Stimulated activated CD4-positive, alpha-beta T cell treated with anti-CD3 and anti-CD28 coated beads, Interleukin-1b, Interleukin-23, amount 100 ng/mL, for 48 hours (primary cell): Measurements from ENCODE around the gene SLC17A7.

Experiments
- DNase-seq: peaks from one replicate; pipeline ENCODE4 v3.0.0-alpha.2; 2020

Gene SLC17A7

GRCh38 chr19:49443366-49444099, 2.2 kb upstream of the SLC17A7 start:
- DNase-seq = peak; percentile 93

DNA sequence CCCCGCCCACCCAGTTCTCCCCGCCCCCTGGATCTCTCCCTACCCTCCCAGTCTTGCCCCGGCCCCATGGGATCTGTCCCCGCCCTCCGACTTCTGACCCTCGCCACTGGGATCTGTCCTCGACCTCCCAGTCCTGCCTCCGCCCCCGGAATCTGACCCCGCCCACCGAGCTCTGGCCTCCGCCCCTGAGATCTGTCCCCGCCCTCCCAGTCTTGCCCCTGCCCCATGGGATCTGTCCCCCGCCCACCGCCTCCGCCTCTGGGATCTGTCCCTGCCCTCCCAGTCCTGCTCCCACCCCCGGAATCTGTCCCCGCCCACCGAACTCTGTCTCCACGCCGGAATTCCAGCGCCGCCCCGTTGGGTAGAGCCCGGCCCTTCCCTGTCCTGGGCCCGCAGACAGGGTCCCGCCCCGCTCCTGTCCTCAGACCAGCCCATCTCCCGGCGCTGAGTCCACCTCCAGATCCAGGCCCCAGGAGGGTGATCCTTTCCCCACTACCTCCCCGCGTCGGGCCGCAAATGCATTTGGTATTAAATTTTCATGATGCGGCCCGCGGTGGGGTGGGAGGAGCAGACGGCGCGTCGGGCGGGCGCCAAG, 1.5 kb upstream of the SLC17A7 start:
- peak; percentile 69 for DNase-seq

DNA sequence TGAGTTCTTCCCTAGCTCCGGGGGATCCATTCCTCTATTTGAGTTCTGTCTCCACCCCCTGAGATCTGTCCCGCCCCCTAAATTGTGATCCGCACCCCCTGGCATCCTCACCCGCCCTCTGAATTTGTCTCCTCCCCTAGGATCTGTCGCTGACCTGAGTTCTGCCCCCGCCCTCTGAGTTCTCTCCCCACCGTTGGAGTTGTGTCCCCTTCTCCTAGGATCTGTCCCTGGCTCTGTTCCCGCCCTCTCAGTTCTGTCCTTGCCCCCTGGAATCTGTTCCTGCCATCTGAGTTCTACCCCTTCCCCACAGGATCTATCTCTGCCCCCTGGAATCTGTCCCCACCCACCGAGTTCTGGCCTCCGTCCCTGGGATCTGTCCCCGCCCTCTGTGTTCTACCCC, 1.0 kb upstream of the SLC17A7 start:
- peak; percentile 28 for DNase-seq

GRCh38 chr19:49441960-49442350, 628 bp upstream of the SLC17A7 start:
- DNase-seq = no peak

DNA sequence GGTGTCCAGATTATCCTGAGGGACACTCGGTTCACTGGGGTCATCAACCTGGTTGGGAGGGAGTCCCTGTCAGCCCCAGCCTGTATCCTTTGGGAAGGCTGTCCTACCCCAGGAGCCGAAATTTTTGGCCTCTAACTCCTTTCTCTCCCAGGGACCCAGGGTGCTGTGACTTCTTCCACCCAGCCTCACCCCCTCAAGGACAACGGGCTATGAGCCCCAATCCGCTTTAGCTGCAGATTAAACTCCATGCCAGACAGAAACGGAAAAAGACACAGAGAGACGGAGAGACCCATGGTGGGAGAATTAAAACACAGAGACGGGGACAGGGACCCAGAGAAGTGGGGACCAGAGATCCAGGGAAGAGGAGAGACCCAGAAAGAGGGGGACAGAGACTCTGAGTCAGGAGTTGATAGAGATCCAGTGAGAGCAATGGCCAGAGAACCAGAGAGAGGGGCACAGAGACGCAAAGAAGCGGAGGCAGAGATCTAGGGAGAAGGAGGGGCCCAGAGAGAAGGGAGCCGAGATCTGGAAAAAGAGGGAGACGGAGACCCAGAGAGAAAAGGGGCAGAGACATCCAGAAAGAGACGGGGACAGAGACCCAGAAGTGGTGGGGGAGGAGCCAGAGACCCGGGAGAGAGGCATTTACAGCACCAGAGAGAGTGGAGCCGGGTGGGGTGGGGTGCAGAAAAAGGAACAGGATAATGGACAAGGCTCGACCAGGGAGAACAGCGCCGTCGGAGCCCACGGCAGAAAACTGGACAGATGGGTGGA, 703 bp downstream of the SLC17A7 start:
- no peak for DNase-seq

DNA sequence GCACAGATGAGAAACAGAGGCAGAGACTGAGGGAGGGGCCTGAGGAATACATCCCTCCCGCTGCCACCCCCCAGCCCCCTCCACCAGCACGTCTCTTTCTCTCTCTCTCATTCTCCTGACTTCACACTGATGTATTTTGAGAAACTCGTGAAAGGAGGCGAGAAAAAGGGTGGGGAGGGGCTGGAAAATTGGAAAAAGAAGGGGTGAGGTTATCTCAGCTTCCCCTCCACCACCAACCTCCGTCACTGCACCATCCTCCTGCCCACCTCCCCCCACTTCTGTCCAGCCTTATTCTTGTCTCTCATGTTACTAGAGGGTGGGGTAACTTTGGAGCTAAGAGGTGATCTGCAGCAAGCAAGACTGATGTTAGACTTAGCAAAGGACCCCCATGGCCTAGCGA, 1.5 kb downstream of the SLC17A7 start:
- no peak for DNase-seq

- no peak for DNase-seq
Observed at GRCh38 chr19:49438261-49438660, 3.1 kb downstream of the SLC17A7 start.

- DNase-seq = no peak
Observed at GRCh38 chr19:49437231-49437630, 4.1 kb downstream of the SLC17A7 start.

DNA sequence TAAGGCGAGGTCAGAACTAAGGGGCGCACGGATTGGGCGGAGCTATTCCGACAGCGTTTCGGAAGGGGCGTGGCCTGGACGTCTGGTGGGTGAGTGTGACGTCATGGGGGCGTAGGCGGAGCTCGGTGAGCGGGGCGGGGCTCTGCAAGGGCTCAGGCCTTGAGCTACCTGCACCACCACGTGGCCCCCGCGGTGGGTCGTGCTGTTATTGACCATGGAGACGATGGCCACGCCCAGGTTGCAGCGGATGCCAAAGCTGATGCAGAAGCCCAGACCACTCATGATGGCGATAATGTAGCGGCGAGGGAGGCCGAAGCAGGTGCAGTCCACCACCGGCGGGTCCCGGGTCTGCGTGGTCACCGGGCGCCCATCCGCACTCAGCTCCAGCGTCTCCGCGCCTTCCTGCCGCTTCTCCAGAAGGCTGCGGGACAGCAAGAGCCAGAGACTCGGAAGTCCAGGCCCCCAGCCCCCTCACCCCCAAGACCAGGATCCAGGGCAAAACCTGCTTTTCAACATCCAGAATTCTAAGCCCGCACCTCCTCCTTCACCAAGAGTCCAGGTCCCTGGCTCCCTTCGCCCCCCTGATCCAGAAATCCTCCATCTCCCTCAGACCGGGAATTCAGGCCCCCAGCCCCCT, 4.8 kb downstream of the SLC17A7 start:
- peak; percentile 76 for DNase-seq

DNA sequence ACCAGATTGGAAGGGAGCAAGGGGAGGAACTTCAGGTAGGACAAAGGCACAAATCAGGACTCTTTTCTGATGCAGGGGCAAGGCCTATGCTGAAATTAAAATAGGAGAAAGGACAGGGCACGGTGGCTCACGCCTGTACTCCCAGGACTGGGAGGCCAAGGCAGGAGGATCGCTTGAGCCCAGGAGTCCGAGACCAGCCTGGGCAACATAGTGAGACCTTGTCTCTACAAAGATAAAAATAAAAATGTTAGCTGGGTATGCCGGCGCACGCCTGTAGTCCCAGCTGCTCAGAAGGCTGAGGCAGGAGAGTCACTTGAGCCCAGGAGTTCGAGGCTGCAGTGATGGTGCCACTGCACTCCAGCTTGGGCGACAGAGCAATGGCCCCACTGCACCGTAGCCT, 5.7 kb downstream of the SLC17A7 start:
- no peak for DNase-seq

- no peak for DNase-seq
Observed at GRCh38 chr19:49434907-49435583, 6.3 kb downstream of the SLC17A7 start.

- DNase-seq = no peak
Observed at GRCh38 chr19:49433240-49433901, 8.0 kb downstream of the SLC17A7 start.

DNA sequence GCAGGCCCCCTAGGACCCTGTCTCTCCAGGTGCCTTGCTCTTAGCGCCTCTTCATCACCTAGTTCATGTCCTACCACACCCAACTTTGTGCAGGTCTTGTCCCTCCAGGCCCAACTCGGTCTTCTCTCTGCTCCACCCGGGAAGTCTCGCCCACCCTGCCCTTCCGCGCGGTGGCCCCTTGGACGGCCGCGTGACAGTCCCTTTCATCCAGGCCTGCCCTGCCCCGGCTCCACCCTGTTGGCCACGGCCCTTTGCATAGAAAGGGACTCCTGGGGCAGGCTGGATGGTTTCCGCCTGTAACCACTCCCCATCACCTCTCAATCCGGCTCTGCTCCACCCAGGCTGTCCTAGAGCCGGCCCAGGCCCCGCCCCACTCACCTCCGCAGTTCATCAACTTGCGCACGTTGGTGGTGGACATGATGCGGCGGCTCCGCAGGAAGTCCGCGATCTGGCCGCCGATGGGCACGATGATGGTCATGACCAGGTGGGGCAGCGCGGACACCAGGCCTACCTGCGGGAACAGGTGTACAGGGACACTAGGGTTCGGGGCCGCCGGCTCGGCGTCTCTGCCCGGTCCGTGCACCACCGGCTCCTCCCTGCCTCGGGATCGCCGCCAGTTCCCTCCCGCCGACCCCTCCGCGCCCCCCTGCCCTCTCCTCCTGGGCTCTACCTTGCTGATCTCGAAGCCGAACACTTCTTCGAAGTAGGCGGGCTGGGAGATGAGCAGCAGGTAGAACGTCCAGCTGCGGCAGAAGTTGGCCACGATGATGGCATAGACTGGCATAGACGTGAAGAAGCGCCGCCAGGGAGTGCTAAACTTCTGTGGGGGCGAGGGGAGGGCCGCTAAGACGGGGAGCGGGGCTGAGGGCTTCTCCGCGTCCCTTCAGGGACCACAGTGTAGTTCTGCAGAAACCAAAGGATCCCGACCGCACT, 8.9 kb downstream of the SLC17A7 start:
- DNase-seq = peak; percentile 35

DNA sequence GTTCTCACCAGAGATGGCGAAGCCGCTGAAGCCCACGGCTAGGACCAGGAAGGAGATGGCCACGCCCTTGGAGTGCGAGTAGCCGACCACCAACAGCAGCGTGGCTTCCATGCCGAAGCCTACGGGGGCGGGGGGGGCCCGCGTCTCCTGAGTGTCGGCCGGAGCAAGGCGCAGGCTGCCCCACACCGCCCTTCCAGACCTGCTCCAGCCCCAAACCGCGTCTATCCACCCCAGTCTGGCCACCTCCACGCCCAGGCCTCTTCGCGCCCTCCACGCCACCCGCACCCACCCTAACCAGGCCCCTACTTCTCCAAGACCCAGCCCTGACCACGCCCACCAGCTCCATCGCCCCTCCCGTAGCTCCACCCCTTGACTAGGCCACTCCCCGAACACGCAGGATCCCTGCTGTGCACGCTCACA, 10.0 kb downstream of the SLC17A7 start:
- DNase-seq = peak; percentile 39

DNA sequence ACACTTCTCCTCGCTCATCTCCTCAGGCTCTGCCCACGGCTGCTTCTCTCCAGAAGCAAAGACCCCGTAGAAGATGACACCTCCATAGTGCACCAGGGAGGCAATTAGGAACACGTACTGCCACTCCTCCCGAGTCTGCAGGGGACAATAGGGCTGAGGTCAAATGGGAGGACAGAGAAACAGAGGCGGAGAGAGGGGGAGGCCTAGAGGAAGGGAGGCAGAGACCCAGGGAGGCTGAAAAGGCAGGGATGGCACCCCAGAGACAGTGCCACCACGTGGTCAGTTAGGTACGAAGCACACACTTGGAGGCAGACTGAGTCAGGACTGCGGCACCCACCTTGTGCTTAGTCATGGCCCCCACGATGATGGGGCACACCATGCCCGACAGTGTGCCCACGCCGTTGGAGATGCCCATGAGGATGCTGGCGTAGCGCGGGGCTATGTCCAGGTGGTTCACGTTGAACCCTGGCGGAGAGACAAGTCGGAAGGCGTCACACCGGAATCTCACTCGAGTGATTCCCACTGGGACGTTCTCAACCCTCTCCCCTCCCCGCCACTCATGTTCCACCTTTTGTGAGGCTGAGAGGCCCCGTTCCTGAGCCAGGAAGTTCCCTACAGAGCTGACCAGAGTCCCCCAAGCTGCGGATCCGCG, 10.5 kb downstream of the SLC17A7 start:
- DNase-seq = peak; percentile 55

DNA sequence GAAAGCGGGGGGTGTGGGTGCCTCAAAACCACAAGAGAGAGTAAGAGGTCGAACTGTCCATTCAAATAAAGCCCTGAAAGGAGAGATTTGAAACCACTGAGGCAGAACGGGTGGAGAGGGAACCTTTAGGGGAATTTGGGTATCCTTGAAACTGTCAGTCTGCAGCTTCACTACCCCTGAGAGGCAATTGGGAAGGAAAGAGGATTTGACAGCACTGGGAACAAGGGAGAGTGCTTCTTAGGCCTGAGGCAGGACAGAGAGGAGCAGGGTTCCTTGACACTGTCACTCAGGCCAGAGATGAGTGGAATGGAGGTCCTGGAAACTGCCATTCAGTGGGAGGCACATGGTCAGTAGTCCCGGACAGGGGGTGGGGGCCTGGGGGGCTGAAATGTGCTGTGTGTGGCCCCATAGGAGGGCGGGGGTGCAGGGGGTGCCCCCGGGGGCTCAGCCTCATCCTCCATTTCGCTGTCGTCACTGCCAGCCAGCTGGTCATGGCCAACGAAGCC, 11.1 kb downstream of the SLC17A7 start:
- no peak for DNase-seq

DNA sequence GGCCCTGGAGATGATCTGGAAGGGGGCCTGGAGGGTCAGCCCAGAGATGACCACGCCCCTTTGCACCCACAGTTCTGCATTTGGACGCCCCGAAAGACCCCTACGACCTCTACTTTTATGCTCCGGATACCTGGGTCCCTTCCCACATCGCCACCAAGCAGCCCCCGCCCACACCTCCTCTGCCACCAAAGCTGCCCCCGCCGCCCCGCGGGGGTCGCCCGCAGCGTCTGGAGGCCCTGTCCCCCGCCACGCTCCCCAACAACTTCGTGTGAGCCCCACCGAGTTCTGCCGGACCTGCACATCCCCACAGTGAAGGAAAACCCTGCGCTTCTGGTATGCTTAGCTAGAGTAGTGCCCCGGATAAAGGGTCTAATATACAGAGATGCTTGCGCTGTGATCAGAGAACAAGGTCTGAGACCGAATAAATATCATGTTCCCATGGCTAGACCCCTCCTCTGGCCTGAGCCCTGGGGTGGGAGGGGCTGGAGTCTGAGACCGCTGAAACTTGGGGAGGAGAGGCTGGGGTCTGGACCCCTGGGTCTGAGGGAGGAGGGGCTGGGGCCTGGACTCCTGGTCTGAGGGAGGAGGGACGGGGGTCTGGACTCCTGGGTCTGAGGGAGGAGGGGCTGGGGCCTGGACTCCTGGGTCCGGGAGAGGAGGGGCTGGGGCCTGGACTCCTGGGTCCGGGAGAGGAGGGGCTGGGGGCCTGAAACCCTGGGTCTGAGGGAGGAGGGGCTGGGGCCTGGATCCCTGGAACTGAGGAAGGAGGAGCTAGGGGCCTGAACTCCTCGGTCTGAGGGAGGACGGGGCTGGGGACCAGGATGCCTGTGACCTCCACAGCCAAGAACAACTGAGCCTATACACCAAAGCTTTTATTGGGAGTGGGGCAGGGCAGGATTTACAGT, 12.5 kb downstream of the SLC17A7 start:
- DNase-seq = no peak

GRCh38 chr19:49427855-49428546, 13.3 kb downstream of the SLC17A7 start:
- DNase-seq = no peak

- no peak for DNase-seq
Observed at GRCh38 chr19:49427339-49427738, 14.0 kb downstream of the SLC17A7 start.
